HG03095 (cell line): ENCODE results near the gene CIRBP.

Source experiments
- ATAC-seq: cut with Tn5 transposase; IDR thresholded peaks from one replicate; pipeline ENCODE4 v1.9.1; 2021; ENCODE audit warnings: moderate library complexity; ENCODE audit not compliant: unreplicated experiment

Gene CIRBP

DNA sequence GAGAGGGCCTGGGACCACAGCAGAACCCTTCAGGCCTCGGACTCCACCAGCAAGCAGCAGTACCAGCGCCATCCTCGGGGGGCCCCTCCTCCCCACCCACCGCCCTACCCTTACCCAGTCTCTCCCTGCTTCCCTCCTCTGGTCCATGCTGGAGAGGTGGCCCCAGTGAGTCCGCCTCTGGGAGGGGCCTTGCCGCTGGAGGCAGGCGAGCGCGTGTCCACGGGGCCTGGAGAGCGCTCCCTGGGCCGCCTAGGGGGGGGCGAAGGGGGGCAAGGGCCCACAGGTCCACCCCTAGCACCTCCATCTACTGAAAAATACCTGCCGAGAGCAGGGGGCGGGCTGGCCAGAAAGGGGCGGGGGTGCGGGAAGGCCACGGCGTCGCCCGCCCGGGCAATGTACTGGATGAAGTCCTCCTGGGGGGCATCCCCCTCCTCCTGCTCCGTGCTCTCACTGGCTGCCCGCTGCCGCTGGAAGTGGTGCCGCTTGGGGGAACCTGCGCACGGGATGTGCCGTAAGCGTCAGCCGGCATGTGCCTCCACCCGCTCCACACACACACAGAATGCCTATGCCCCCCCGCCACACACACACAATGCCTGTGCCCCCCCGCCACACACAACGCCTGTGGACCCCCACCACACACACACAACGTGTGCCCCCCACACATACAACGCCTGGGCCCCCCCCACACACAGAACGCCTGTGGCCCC is 38.2 kb upstream of the CIRBP start:
- ATAC-seq = no peak

DNA sequence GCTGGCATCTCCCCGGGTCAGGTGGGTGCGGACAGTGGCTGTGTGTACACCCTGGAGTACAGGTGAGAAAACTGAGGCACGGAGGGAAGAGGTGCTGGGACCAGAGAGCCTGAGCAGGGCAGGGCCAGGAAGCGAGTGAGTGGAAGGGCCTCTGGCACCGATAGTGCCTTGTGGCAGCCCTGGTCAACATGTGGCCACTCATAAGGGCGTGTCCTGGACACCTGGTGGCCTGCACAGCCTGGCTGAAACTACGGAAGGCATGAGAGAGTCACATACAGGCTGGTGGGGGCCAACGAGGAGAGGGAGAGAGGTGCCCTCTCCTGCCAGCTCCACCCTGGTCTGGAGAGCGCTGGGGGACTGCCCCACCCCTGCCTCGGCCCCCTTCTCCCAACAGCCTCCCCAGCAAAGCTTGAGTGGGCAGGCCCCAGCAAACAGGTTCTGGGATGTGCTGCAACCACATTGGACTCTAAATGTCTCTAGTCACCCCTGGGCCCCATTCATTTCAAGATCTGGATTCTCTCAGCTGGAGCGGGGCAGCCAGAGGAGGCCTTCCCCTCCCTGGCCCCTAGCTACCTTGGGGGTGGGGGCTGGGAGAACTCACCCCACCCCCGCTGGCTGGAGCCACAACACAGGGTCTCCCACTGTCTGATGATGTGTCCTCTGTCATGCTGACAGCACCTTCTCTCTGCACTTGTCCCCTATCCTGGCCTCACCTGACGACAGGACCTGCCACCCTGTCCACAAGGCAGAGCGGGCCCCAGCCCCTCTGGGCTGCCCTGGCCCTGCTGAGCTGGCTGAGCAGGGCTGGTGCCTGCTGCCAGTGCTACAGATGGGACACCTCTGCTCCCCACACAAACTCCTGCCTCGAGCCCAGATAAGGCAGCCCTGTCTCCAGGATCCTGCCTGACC is 37.1 kb upstream of the CIRBP start:
- no peak for ATAC-seq

DNA sequence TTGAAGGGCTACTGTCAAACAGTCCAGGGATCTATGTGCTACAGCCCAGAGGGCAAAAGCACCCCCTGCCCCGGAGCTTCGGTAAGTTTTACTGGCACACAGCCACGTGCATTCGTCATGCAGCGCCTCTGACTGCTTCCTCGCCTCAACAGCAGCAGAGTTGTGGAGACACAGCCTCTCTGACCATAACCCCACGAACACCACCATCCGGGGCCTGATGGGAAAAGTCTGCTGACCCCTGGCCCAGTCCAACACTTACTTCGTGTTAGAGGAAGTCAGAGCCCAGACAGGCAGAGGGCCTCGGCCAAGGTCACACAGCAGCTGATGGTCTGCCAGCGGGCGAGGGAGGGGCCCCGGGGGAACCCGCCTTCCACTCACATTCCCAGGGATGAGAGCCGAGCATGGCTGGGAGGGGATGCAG is 36.5 kb upstream of the CIRBP start:
- ATAC-seq = no peak

DNA sequence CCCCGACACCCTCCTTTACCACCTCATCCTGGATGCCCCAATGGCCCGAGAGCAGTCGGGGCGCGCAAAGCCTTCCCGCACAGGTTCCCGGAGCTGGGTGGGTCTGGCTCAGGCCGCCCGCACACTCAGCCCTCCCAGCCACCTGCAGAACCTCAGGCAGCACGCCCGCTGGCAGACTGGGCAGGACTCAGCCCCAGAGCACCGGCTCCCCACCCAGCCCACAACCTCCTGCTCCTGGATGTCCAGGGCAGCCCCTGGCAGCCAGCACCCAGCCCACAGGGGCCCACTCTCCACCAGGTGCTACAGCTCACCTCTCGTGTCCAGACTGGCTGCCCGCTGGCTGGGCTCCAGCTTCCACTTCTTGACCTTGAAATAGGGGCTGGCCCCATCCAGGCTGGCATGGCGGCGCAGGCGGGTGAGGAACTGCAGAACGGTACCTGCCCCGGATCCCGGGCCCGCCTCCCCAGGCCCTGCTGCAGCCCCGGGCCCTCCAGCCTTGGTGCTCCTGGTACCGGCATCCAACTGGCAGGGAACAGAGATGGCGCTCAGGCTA is 35.9 kb upstream of the CIRBP start:
- ATAC-seq = no peak

DNA sequence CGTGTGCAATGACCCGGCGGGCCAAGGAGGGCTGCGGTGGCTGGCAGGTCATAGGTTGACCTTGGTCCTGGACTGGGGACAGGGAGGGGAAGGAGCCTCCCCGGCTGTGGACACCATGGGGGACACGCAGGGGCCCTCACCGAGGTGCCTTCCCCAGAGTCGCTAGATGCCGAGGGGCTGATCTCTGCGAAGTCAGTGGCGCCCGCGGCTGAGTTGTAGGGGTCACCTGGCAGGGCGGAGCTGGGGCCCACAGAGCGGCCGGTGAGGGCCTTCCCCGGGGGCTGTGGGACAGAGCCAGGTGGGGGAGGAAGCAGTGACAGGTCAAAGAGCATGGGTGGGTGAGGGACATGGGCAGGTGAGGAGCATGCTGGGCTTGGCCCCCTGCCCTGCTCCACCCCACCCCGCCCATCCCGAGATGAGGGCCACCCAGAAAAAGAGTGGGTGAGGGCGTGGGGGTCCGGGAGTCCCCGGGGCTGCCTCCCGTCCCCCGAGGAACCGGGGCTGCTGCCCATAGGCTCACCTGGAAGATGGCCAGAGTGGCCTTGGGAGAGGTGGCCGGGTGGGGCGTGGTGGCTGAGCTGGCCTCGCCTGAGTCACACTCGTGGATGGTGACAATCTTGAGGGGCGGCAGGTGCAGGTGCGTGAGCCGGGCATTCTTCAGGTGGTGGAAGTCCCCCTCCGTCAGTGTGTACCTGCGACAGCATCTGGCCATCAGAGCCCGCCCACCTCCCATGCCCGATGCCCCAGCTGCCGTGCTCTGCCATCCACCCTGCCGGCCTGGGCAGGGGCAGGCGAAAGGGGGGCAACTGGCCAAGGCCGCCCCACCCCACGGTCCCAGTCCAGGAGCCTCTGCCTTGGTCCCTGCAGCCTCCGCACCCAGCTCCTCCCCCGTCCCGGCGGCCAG is 34.8 kb upstream of the CIRBP start:
- no peak for ATAC-seq

DNA sequence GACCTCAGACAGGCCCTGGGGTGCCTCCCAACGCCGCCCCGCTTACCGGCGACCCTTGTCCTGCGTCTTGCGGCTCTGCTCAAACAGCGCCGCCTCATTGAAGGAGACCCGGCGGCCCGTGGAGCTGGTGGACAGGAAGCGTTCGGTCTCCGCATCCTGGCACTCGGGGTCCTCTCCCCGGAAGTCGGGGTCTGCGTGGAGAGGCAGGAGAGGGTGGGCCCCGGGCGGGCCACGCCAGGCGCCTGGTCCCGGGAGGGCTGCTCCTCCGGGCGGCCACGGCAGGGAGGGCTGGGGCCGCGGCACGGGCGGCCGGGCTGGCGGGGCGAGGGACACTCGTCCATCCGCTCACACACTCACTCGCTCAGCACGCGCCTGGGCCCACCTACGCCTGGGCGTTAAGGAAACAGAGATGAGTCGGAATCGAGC is 34.2 kb upstream of the CIRBP start:
- ATAC-seq = no peak

DNA sequence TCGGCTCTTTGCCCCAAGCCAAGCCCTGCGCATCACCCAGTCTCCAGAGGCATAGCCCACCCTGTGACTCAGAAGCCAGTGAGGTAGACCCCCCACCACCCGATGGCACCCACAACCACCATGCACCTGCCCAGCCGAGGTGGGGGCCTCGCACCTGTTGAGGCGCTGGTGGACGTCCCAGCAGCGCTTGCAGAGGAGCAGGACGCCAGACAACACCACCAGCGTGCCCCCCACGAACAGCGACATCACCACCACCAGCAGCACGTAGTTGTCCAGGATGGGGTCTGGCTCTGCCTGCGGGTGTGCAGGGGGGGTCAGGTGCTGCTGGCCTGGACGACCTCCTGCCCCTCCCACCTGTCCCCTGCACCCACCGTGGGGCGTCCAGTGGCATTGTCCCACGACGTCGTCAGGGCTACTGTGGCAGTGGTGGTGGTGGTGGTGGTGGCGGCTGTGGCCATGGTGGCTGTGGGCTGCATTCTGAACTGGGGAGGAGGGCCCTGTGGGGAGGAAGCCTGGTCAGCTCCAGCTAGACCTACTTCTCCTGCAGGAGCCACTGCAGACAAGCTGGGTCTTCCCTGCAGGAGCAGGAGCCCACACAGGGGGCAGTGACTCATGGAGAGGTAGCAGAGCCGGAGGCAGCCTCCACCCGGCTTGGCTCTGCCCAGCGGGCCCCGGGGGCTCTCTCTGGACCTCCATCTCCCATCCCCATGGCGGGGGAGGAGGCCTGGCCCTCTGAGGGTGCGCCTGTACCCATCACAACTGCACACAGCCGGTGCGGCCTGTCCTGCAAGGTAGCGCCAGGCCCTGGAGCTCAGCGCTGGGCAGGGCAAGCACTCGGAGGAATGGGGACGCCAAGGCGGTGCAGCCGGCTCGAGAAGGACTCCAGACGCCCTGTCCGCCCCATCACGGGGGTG is 33.2 kb upstream of the CIRBP start:
- ATAC-seq = no peak

DNA sequence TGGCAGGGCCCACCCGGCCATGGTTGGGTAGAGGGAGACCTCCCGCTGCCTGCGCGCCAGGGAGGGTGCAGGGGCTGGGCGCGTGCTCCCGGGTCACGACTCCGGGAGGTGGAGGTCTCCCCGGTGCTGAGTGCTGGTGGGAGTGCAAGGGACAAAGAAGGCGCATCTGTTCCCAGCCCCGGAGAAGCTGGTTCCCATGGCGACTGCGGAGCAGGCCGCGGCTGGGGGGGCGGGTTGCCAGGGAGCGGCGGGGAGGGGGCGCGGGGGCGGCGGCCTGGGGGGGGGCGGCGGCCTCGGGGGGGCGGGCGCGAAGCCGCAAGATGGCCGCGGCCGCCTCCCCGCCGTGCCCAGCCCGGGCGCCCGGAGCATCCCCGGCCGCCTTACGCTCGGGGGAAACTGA is 32.6 kb upstream of the CIRBP start:
- no peak for ATAC-seq

DNA sequence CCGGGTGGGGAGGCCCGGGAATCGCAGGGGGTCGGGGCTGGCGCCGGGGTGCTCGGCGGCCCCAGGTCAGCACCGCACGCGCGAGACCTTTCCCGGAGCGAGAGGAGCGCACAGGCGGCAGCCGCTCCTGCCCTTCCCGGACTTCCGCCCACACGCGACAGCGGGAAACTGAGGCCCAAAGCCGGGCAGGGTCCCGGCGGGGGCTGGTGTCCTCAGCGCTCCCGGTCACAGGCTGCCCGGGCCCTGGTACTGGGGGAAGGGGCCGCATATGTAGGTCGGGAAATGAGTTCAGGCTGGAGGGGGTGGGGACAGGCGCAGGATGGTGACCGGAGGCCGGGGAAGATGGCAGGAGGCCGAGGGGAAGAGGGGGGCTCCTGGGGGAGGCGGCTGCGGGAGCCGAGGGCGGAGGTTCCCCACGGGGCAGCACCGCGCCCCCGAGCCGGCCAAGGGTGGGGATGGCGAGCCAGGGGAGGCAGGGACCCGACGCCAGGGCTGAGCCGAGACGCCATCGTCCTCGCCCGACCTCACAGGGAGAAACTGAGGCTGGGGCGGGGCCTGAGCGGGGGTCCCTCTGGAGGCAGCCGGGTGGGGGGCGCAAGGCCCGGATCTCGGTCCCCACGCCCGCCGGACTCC is 32.0 kb upstream of the CIRBP start:
- no peak for ATAC-seq

DNA sequence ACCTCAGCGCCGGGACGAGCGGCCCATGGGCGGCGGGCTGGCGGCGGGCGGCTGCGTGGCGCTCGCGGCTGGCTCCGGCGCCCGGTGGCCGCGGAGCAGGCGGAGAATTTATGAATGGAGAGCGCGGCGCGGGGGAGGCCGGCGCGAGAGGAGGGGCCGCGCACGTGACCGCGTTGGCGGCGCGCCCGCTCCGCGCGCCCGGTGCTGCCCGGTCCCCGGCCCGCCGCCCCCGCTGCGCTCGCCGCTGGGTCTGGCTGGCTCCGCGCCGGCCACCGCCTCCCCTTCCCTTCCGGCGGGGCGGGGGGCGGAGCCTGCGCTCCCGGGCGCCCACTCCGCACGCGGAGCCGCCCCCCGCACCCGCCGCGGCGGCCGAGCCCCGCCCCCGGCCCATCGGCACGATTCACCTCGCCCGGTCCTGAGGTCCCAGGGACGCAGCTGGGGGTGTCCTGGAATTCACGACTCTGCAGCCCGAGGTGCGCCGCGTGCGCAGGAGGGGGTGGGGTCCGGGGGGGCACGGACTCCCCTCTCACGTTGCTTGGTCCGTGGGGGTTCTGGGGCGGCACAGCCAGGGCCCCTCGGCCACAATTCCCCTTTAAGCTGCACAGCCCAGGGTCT is 31.3 kb upstream of the CIRBP start, which contains the start of gene CBARP:
Gene CBARP (minus strand): TSS at position 252 of the 615 bp plus-strand sequence. CDS start 1,905 bp downstream, outside the sequence.
- no peak for ATAC-seq

DNA sequence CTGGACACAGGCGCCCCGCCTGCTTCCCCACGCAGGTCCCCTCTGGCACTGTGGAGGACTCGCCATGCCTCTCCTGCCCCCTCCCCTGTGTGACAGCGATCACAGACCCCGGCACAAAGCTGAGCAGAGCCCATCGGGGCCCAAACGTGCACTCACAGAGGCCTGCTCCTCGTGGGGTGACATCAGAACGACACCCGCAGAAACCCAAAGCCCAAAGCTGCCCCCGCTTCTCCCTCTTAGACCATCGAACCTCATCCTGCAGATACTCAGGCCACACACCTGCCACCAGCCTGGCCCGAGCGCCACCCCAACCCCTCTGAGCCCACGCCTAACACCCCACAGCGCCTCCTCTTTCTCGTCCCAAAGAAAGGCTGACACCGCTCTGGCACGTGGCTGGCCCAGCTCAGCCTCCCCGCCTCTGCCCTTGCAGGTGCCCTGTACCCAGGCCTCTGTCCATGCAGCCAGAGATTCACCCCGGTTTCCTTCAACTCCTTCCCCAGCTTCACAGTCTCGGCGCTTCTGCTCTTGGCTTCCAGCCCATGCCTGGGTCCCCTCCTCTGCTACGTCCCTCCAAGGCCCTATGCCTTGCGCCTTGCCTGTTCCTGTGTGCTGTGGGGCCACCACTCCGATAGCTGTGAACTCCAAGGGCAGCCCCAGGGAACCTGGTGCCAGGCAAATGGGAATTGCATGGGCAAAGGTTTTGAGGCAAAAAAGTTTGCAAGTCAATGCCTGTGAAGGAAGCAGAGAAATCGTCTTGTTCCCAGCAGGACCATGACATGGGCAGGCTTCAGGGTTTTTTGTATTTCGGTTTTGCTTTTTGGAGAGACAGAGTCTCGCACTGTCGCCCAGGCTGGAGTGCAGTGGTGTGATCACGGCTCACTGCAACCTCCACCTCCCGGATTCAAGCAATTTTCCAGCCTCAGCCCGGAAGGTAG is 30.5 kb upstream of the CIRBP start:
- ATAC-seq = no peak

DNA sequence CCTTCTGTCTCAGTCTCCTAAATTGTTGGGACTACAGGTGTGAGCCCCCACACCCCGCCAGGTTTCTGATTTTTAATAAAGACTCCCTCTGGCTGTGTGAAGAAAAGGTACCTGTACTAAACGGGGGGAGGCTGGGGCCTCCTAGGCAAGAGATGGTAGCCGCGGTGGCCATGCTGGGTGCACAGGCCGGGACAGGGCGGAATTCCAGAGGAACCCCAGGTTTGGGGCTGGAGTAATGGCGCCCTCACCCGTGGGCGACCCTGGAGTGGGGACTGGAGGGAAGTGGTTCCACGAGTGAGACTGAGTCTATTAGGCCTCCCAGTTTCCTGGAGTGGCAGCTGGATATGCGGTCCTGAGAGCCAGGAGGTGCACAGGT is 29.7 kb upstream of the CIRBP start:
- no peak for ATAC-seq

DNA sequence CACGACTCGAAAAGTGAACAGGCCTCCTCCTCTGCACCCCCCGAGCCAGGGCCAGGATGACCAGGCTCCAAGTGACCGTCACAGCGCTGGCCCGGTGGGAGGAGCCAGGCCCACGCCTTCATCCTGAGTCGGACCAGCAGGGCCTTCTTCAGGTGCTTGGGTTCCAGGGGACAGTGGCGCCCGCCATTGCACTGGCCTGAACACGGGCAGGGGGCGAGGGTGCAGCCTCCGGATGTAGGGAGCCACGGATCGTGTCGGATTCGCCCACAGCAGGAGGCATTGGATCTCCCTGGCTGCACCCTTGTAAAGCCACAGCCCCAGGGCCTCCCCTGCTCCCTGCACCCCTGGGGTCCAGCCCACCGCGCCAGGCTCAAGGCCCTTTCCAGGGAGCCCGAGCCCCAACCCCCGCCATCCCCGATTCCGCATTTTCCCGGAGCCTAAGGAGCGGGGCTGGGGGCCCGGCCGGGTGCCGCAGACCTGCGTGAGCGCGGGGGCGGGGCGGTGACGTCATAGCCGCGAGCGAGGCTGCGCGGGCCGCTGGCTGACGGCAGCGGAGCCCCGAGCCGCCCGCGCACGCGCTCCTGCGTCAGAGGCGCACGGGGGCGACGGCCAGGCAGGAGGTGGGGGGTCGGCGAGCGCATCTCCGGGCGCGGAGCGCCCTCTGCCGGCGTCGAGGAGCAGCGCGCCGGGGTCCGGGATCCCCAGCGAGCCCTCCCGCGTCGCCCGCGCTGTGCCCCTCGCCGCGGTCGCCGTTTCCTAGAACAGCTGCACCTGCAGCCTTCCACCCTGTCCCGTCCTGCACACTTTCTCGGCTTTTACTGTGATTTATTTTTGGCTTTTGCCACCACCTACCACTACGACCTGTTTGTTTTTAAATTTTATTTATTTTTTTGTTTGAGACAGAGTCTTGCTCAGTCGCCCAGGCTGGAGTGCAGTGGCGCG is 29.1 kb upstream of the CIRBP start:
- no peak for ATAC-seq

DNA sequence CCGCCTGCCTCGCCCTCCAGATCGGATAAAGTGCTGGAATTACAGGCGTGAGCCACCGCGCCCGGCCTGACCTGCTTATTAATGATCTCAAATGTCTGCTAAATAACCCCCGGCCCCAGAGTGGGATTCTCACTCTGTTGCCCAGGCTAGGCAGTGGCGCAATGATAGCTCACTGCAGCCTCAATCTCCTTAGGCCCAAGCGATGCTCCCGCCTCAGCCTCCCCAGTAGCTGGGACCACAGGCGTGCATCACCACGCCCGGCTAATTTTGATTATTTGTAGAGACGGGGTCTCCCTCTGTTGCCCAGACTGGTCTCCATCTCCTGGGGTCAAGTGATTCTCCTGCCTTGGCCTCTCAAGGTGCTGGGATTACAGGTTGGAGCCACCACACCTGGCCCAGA is 28.2 kb upstream of the CIRBP start:
- ATAC-seq = no peak

DNA sequence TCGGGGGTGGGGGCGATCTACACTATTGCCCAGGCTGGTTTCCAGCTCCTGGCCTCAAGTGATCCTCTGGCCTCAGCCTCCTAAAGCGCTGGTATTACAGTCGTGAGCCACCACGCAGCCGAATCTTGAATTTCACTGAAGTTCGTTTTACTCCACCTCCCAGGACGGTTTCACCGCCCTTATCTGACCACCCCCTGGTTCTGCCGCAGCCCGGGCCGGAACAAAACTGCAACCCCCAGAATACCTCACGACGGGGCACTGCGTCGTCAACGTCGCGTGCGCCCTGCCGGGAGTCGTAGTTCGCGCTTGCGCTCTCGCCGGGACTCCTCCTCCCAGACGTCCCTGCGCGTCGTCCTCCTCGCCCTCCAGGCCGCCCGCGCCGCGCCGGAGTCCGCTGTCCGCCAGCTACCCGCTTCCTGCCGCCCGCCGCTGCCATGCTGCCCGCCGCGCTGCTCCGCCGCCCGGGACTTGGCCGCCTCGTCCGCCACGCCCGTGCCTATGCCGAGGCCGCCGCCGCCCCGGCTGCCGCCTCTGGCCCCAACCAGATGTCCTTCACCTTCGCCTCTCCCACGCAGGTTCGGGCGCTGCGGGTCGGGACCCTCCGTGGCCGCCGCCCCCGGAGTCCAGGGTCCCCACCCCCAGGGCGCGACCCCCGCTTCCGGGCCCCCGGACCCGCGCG is 27.6 kb upstream of the CIRBP start, which contains the start of gene ATP5F1D:
Gene ATP5F1D (plus strand): TSS at position 335 of the 679 bp plus-strand sequence. CDS start 100 bp downstream, at position 435.
- peak; percentile 37 for ATAC-seq
